ENCODE results near the gene JAGN1.
"Not testable (repeated sequence)": the region's sequence is repeated elsewhere in the genome, so short reads cannot be mapped to it uniquely, and the experiment has no call there.

JAGN1 gene

GRCh38 chr3:9898467-9899241 lies 8.2 kb downstream of the JAGN1 start:
- H4K20me1 ChIP-seq (ENCODE audit: control insufficient read depth, insufficient read depth, low read depth, low read length): 0 out of 2 replicates have a peak, but pooled peaks cover 3% of the 10 kb centered on the region
- H3K27ac ChIP-seq (ENCODE audit: low read depth, low read length): no peak overlapping the region
- TF ChIP-seq EZH2phosphoT487 (IDR thresholded peaks at IDR 0.05; ENCODE audit: borderline replicate concordance, low read length): no peak
- TF ChIP-seq CTCF (IDR thresholded peaks at IDR 0.05; ENCODE audit: low read depth, low read length, poor library complexity, severe bottlenecking): no peak
- H3K4me2 ChIP-seq (ENCODE audit: low read length): no peak overlapping the region
- H3K79me2 ChIP-seq (ENCODE audit: control insufficient read depth, low read length): peaks cover 12% of the 10 kb centered on the region
- no peak overlapping the region for H3K4me3 ChIP-seq (ENCODE audit: low read length)
- peaks cover 16% of the 10 kb centered on the region for H3K36me3 ChIP-seq (ENCODE audit: control insufficient read depth, low read length)
- H3F3A ChIP-seq (ENCODE audit: control insufficient read depth, insufficient read depth): peaks cover 7% of the 10 kb centered on the region; the same call in 1 of the 2 replicates
- no peaks in the 10 kb centered on the region for H3K27me3 ChIP-seq (ENCODE audit: control insufficient read depth, low read length)
- peaks cover 17% of the 10 kb centered on the region for H3K4me1 ChIP-seq (ENCODE audit: control insufficient read depth, low read length)
- H3K9me3 ChIP-seq (ENCODE audit: control insufficient read depth, insufficient read depth, low read length): no peaks in the 10 kb centered on the region
- no peaks in the 10 kb centered on the region for H3K9me2 ChIP-seq (replicated peaks; ENCODE audit: control insufficient read depth, low read length)

- Histone ChIP-seq H3K36me3 (ENCODE audit: control insufficient read depth, low read length) (peaks cover 9% of the 10 kb centered on the region), H3K4me1 (ENCODE audit: control insufficient read depth, low read length) (peaks cover 10% of the 10 kb centered on the region), H3K79me2 (ENCODE audit: control insufficient read depth, low read length) (peaks cover 5% of the 10 kb centered on the region), H3K4me2 (ENCODE audit: low read length) (no peak overlapping the region), H3K27me3 (ENCODE audit: control insufficient read depth, low read length) (no peaks in the 10 kb centered on the region), H4K20me1 (ENCODE audit: control insufficient read depth, insufficient read depth, low read depth, low read length) (no peaks in the 10 kb centered on the region), H3K9me3 (ENCODE audit: control insufficient read depth, insufficient read depth, low read length) (no peaks in the 10 kb centered on the region), H3F3A (ENCODE audit: control insufficient read depth, insufficient read depth) (peaks cover 2% of the 10 kb centered on the region; the same call in 1 of the 2 replicates), H3K4me3 (ENCODE audit: low read length) (no peak overlapping the region), H3K27ac (ENCODE audit: low read depth, low read length) (no peak overlapping the region), H3K9me2 (replicated peaks; ENCODE audit: control insufficient read depth, low read length) (no peaks in the 10 kb centered on the region)
- no peak for TF ChIP-seq CTCF (IDR thresholded peaks at IDR 0.05; ENCODE audit: low read depth, low read length, poor library complexity, severe bottlenecking)
- no peak for TF ChIP-seq EZH2phosphoT487 (IDR thresholded peaks at IDR 0.05; ENCODE audit: borderline replicate concordance, low read length)
Measured at GRCh38 chr3:9899289-9899791, 8.9 kb downstream of the JAGN1 start.

- H3F3A ChIP-seq (ENCODE audit: control insufficient read depth, insufficient read depth); H3K4me1 ChIP-seq (ENCODE audit: control insufficient read depth, low read length); H3K4me3 ChIP-seq (ENCODE audit: low read length); H3K9me2 ChIP-seq (replicated peaks; ENCODE audit: control insufficient read depth, low read length); H3K9me3 ChIP-seq (ENCODE audit: control insufficient read depth, insufficient read depth, low read length); H3K27ac ChIP-seq (ENCODE audit: low read depth, low read length); H3K79me2 ChIP-seq (ENCODE audit: control insufficient read depth, low read length); H3K27me3 ChIP-seq (ENCODE audit: control insufficient read depth, low read length); H3K36me3 ChIP-seq (ENCODE audit: control insufficient read depth, low read length); H4K20me1 ChIP-seq (ENCODE audit: control insufficient read depth, insufficient read depth, low read depth, low read length); H3K4me2 ChIP-seq (ENCODE audit: low read length): not testable (repeated sequence)
Measured at GRCh38 chr3:9900965-9901415, 10.6 kb downstream of the JAGN1 start.

GRCh38 chr3:9901967-9902366 lies 11.6 kb downstream of the JAGN1 start:
- peaks cover 6% of the 10 kb centered on the region for H3K4me1 ChIP-seq (ENCODE audit: control insufficient read depth, low read length)
- H3F3A ChIP-seq (ENCODE audit: control insufficient read depth, insufficient read depth): no peaks in the 10 kb centered on the region
- no peaks in the 10 kb centered on the region for H3K27me3 ChIP-seq (ENCODE audit: control insufficient read depth, low read length)
- TF ChIP-seq CTCF (IDR thresholded peaks at IDR 0.05; ENCODE audit: low read depth, low read length, poor library complexity, severe bottlenecking) (no peak), EZH2phosphoT487 (IDR thresholded peaks at IDR 0.05; ENCODE audit: borderline replicate concordance, low read length) (no peak)
- H3K27ac ChIP-seq (ENCODE audit: low read depth, low read length): no peak overlapping the region
- H3K9me2 ChIP-seq (replicated peaks; ENCODE audit: control insufficient read depth, low read length): no peaks in the 10 kb centered on the region
- no peaks in the 10 kb centered on the region for H3K9me3 ChIP-seq (ENCODE audit: control insufficient read depth, insufficient read depth, low read length)
- H3K4me3 ChIP-seq (ENCODE audit: low read length): no peak overlapping the region
- no peaks in the 10 kb centered on the region for H3K79me2 ChIP-seq (ENCODE audit: control insufficient read depth, low read length)
- H3K36me3 ChIP-seq (ENCODE audit: control insufficient read depth, low read length): no peaks in the 10 kb centered on the region
- no peaks in the 10 kb centered on the region for H4K20me1 ChIP-seq (ENCODE audit: control insufficient read depth, insufficient read depth, low read depth, low read length)
- no peak overlapping the region for H3K4me2 ChIP-seq (ENCODE audit: low read length)
